Measurements from ENCODE around the gene GAK.

GAK gene

GRCh38 chr4:866068-866760 is 65.9 kb downstream of the GAK start:
- no peak for TF ChIP-seq CTCF (IDR thresholded peaks at IDR 0.05; ENCODE audit: insufficient read depth, missing control alignments)
- no peak for FAIRE-seq
- no peak for DNase-seq (ENCODE audit: insufficient read length, low spot score)

- FAIRE-seq, result no peak
- no peak for DNase-seq (ENCODE audit: insufficient read length, low spot score)
- no peak for TF ChIP-seq CTCF (IDR thresholded peaks at IDR 0.05; ENCODE audit: insufficient read depth, missing control alignments)
Observed at GRCh38 chr4:865572-865971, 66.5 kb downstream of the GAK start.

- TF ChIP-seq CTCF (IDR thresholded peaks at IDR 0.05; ENCODE audit: insufficient read depth, missing control alignments), result no peak
Observed at GRCh38 chr4:865121-865465, 67.0 kb downstream of the GAK start.

GRCh38 chr4:864456-865120 is 67.5 kb downstream of the GAK start:
- no peak for DNase-seq (ENCODE audit: insufficient read length, low spot score)
- no peak for FAIRE-seq
- TF ChIP-seq CTCF (IDR thresholded peaks at IDR 0.05; ENCODE audit: insufficient read depth, missing control alignments), result no peak

More at GRCh38 chr4:865121-865465, 67.0 kb downstream of the GAK start:
- FAIRE-seq (no peak), DNase-seq (ENCODE audit: insufficient read length, low spot score) (no peak)

- no peak for TF ChIP-seq CTCF (IDR thresholded peaks at IDR 0.05; ENCODE audit: insufficient read depth, missing control alignments)
- FAIRE-seq, result no peak
- no peak for DNase-seq (ENCODE audit: insufficient read length, low spot score)
Observed at GRCh38 chr4:860561-860960, 71.6 kb downstream of the GAK start.

- no peak for FAIRE-seq
- no peak for TF ChIP-seq CTCF (IDR thresholded peaks at IDR 0.05; ENCODE audit: insufficient read depth, missing control alignments)
- no peak for DNase-seq (ENCODE audit: insufficient read length, low spot score)
Observed at GRCh38 chr4:859496-859895, 72.6 kb downstream of the GAK start.

- no peak for TF ChIP-seq CTCF (IDR thresholded peaks at IDR 0.05; ENCODE audit: insufficient read depth, missing control alignments)
- FAIRE-seq (no peak), DNase-seq (ENCODE audit: insufficient read length, low spot score) (no peak)
Observed at GRCh38 chr4:858831-859451, 73.2 kb downstream of the GAK start.

Measured in D721Med (cell line).